Peyer's patch (tissue), 4 donors: ENCODE measurements around the gene VNN1.

Experiments
- POLR2A ChIP-seq, 2 donors: fragments of 450-650 bp; IDR thresholded peaks; one replicate each; pipeline ENCODE4 v1.5.1; 2017; ENCODE audit warnings: antibody characterized with exemption in 2 of 2, mild to moderate bottlenecking in 2 of 2, moderate library complexity in 2 of 2
- TF ChIP-seq, protein P1 (sequence below), 6 experiments: fragments of 450-650 bp in 4 of 6; fragments of 200-600 bp in 2 of 6; sonication (generic) in 1 of 6; IDR thresholded peaks; one replicate each; pipeline ENCODE4 v1.5.1; 2017 to 2019; ENCODE audit warnings: antibody characterized with exemption in 6 of 6, mild to moderate bottlenecking in 3 of 6, moderate library complexity in 1 of 6

DNA sequence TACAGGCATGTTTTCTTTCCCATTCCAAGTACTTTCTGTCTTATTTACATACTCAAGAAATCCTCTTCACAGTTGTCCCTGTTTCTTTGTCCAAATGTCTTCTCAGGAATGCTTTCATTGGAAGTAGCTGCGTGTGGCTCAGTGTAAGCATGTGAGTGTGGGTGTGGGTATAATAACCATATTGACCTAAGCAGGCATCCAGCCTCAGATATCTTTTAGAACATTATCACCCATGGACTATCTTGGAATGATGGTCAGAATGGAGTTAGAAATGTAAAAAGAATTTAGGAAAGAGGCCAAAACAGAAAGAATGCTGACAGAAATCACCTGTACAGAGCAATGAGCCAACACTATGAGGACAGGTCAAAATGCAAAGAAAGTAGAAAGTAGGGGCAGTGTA is 27.4 kb upstream of the VNN1 start:
- TF ChIP-seq, protein P1, sequence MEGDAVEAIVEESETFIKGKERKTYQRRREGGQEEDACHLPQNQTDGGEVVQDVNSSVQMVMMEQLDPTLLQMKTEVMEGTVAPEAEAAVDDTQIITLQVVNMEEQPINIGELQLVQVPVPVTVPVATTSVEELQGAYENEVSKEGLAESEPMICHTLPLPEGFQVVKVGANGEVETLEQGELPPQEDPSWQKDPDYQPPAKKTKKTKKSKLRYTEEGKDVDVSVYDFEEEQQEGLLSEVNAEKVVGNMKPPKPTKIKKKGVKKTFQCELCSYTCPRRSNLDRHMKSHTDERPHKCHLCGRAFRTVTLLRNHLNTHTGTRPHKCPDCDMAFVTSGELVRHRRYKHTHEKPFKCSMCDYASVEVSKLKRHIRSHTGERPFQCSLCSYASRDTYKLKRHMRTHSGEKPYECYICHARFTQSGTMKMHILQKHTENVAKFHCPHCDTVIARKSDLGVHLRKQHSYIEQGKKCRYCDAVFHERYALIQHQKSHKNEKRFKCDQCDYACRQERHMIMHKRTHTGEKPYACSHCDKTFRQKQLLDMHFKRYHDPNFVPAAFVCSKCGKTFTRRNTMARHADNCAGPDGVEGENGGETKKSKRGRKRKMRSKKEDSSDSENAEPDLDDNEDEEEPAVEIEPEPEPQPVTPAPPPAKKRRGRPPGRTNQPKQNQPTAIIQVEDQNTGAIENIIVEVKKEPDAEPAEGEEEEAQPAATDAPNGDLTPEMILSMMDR (IDR thresholded peaks at IDR 0.05): no peak
- no peak for TF ChIP-seq POLR2A (IDR thresholded peaks at IDR 0.05)
